Loucy (cell line): ENCODE data around the gene FSD1L.

Source experiments
- H2AFZ ChIP-seq: fragments of 200-600 bp; sonication (generic); 2 replicates; pipeline ENCODE4 v1.6.0; 2016; ENCODE audit warnings: antibody characterized with exemption, mild to moderate bottlenecking, low read length, moderate library complexity
- H3F3A ChIP-seq: fragments of 200-600 bp; 2 replicates; pipeline ENCODE4 v1.6.0; 2016; ENCODE audit warnings: antibody characterized with exemption, low read depth, mild to moderate bottlenecking
- H3K27me3 ChIP-seq: fragments of 200-600 bp; sonication (generic); 2 replicates; pipeline ENCODE4 v1.6.1; 2014; ENCODE audit warnings: low read length, mild to moderate bottlenecking; ENCODE audit not compliant: insufficient read depth, poor library complexity, severe bottlenecking
- H3K36me3 ChIP-seq: fragments of 200-600 bp; sonication (generic); 2 replicates; pipeline ENCODE4 v1.6.1; 2016; ENCODE audit warnings: low read length; ENCODE audit not compliant: insufficient read depth
- H3K4me1 ChIP-seq: fragments of 200-600 bp; sonication (generic); 2 replicates; pipeline ENCODE4 v1.5.1; 2014; ENCODE audit warnings: low read length, mild to moderate bottlenecking; ENCODE audit not compliant: insufficient read depth, poor library complexity, severe bottlenecking
- H3K4me2 ChIP-seq: fragments of 200-600 bp; sonication (generic); 2 replicates; pipeline ENCODE4 v1.6.0; 2014; ENCODE audit warnings: antibody characterized with exemption, low read length, low read depth, mild to moderate bottlenecking; ENCODE audit not compliant: poor library complexity, severe bottlenecking
- H3K4me3 ChIP-seq: fragments of 200-600 bp; sonication (generic); 2 replicates; pipeline ENCODE4 v1.5.1; 2014; ENCODE audit warnings: low read length, mild to moderate bottlenecking, mixed read lengths; ENCODE audit not compliant: poor library complexity, severe bottlenecking
- H3K79me2 ChIP-seq: fragments of 200-600 bp; sonication (generic); 2 replicates; pipeline ENCODE4 v1.6.1; 2014; ENCODE audit warnings: low read length; ENCODE audit not compliant: insufficient read depth
- H3K9ac ChIP-seq: fragments of 200-600 bp; sonication (generic); 2 replicates; pipeline ENCODE4 v1.6.0; 2014; ENCODE audit warnings: mild to moderate bottlenecking, low read depth, low read length, moderate library complexity; ENCODE audit not compliant: poor library complexity, severe bottlenecking
- H3K9me2 ChIP-seq: fragments of 200-600 bp; sonication (generic); replicated peaks from 2 replicates; pipeline ENCODE4 v1.6.1; 2016; ENCODE audit warnings: low read depth, low read length, mixed read lengths
- H3K9me3 ChIP-seq: fragments of 200-600 bp; sonication (generic); 2 replicates; pipeline ENCODE4 v1.6.1; 2014; ENCODE audit warnings: mild to moderate bottlenecking, antibody characterized with exemption, low read length, low read depth; ENCODE audit not compliant: insufficient read depth
- H4K20me1 ChIP-seq: fragments of 200-600 bp; sonication (generic); 2 replicates; pipeline ENCODE4 v1.6.0; 2014; ENCODE audit warnings: antibody characterized with exemption, low read length, mild to moderate bottlenecking; ENCODE audit not compliant: insufficient read depth, poor library complexity, severe bottlenecking
- EZH2phosphoT487 ChIP-seq: fragments of 200-600 bp; IDR thresholded peaks from 2 replicates; pipeline ENCODE4 v1.6.1; 2018; ENCODE audit warnings: antibody characterized with exemption, mild to moderate bottlenecking, moderate library complexity, borderline replicate concordance
- TF ChIP-seq, protein P1 (sequence below): fragments of 200-600 bp; sonication (generic); conservative IDR thresholded peaks from 2 replicates; pipeline ENCODE4 v1.5.1; 2014; ENCODE audit warnings: mild to moderate bottlenecking, antibody characterized with exemption, low read length

The FSD1L gene

DNA sequence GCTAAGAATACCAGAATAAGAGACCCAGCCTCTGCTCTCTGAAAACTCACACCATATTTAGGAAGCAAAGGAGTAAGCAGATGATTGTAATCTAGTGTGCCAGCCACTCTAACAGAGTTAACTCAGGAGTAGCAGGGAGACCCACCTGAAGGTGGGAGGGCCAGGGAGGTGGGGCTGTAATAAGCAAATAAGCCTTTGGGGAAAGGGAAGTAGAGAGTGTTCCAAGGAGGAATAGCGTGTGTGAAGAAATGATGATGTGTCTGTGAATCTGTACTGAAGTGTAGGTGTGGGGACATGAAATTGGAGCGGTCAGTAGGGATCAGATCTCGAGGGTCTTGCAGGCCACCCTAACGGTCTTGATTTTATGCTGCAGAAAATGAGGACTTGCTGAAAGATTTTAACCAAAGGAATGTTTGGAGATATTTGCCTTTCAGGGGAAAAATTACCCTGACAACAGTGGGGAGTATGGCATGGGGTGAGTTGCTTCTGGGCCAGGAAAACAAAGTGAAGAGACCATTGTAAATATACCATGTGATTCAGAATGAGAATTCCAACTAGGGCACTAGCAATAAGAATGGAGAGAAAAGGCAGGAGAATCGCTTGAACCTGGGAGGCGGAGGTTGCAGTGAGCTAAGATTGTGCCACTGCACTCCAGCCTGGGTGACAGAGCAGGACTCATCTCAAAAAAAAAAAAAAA, 44.1 kb upstream of the FSD1L start:
- Histone ChIP-seq H3K9me3 (peaks cover 3% of the 10 kb centered on the region; the same call in 1 of the 2 replicates), H2AFZ (no peak overlapping the region), H3K27me3 (no peaks in the 10 kb centered on the region), H3K36me3 (no peaks in the 10 kb centered on the region), H3K4me1 (peaks cover 58% of the 10 kb centered on the region), H3K9me2 (no peaks in the 10 kb centered on the region), H4K20me1 (no peaks in the 10 kb centered on the region), H3K9ac (peak overlapping the region; percentile 1), H3K4me3 (no peak overlapping the region), H3F3A (peaks cover 12% of the 10 kb centered on the region), H3K79me2 (no peaks in the 10 kb centered on the region), H3K4me2 (peak overlapping the region; percentile 5)
- TF ChIP-seq, protein P1, sequence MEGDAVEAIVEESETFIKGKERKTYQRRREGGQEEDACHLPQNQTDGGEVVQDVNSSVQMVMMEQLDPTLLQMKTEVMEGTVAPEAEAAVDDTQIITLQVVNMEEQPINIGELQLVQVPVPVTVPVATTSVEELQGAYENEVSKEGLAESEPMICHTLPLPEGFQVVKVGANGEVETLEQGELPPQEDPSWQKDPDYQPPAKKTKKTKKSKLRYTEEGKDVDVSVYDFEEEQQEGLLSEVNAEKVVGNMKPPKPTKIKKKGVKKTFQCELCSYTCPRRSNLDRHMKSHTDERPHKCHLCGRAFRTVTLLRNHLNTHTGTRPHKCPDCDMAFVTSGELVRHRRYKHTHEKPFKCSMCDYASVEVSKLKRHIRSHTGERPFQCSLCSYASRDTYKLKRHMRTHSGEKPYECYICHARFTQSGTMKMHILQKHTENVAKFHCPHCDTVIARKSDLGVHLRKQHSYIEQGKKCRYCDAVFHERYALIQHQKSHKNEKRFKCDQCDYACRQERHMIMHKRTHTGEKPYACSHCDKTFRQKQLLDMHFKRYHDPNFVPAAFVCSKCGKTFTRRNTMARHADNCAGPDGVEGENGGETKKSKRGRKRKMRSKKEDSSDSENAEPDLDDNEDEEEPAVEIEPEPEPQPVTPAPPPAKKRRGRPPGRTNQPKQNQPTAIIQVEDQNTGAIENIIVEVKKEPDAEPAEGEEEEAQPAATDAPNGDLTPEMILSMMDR, result no peak
- TF ChIP-seq EZH2phosphoT487, result no peak

DNA sequence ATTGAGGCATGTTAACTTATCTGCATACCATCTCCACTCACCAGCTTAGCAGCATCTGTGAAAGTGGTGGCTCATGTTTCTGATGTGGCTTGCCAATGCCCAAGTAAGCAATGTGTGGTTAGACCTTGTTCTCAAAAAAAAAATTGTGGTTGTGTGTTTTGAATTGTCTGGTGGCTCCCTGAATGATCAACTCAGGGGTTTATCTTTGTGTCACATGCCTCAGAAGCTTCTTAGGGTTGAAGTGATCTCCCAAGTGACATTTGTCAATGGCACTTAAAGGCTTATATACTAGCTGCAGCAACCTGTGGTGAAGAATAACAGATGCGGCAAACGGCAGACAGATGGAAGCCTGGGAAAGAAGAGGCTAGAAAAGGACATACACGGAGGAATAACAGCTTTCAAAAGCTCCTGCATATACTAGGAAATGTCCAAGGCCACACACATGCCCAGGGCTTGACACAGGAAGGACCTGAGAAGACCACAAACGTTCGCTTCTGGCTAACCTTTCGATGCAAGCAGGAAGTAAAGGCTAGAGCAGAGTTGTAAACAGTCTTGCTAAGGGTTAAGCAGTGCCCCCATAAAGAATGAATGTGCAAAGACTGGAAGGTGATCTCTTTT, 42.2 kb upstream of the FSD1L start:
- Histone ChIP-seq H3K36me3 (no peaks in the 10 kb centered on the region; the same call in 1 of the 2 replicates), H3K4me1 (peaks cover 53% of the 10 kb centered on the region), H3K9ac (peak overlapping the region; percentile 64), H3F3A (peaks cover 12% of the 10 kb centered on the region), H4K20me1 (no peaks in the 10 kb centered on the region), H3K4me3 (peak overlapping the region; percentile 67), H3K9me3 (peaks cover 3% of the 10 kb centered on the region; the same call in 1 of the 2 replicates), H3K4me2 (peak overlapping the region; percentile 85), H2AFZ (no peak overlapping the region), H3K27me3 (no peaks in the 10 kb centered on the region), H3K79me2 (no peaks in the 10 kb centered on the region), H3K9me2 (no peaks in the 10 kb centered on the region)
- TF ChIP-seq, protein P1, result no peak
- peak; percentile 85 for TF ChIP-seq EZH2phosphoT487

DNA sequence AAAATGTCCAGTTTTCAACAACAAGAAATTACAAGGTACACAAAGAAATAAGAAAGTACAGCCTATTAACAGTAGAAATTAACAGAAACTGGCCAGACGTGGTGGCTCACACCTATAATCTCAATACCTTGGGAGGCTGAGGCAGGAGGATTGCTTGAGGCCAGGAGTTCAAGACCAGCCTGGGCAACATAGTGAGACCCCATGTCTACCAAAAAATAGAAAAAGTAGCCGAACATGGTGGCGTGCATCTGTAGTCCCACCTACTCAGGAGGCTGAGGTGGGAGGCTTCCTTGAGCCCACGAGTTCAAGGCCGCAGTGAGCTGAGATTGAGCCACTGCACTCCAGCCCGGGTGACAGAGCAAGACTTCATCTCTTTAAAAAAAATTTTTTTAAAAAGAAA, 41.5 kb upstream of the FSD1L start:
- Histone ChIP-seq H3K27me3 (no peaks in the 10 kb centered on the region), H3K79me2 (no peaks in the 10 kb centered on the region), H3K4me1 (peaks cover 51% of the 10 kb centered on the region), H2AFZ (no peak overlapping the region), H3K36me3 (no peaks in the 10 kb centered on the region; the same call in 1 of the 2 replicates), H3F3A (peaks cover 12% of the 10 kb centered on the region), H4K20me1 (no peaks in the 10 kb centered on the region), H3K9me3 (peaks cover 3% of the 10 kb centered on the region; the same call in 1 of the 2 replicates), H3K9ac (peak overlapping the region; percentile 64), H3K9me2 (no peaks in the 10 kb centered on the region), H3K4me2 (peak overlapping the region; percentile 85), H3K4me3 (peak overlapping the region; percentile 67)
- no peak for TF ChIP-seq EZH2phosphoT487
- TF ChIP-seq, protein P1, result no peak
